Globus pallidus (tissue), 1 donor: ENCODE results near the gene CLCN2.
A peak's percentile ranks its signal among the peaks of the same experiment; 100 is the strongest.

Experiments used
- DNase-seq: peaks from one replicate; pipeline ENCODE4 v3.0.0-alpha.2; 2015; ENCODE audit warnings: low spot score

The CLCN2 gene

DNA sequence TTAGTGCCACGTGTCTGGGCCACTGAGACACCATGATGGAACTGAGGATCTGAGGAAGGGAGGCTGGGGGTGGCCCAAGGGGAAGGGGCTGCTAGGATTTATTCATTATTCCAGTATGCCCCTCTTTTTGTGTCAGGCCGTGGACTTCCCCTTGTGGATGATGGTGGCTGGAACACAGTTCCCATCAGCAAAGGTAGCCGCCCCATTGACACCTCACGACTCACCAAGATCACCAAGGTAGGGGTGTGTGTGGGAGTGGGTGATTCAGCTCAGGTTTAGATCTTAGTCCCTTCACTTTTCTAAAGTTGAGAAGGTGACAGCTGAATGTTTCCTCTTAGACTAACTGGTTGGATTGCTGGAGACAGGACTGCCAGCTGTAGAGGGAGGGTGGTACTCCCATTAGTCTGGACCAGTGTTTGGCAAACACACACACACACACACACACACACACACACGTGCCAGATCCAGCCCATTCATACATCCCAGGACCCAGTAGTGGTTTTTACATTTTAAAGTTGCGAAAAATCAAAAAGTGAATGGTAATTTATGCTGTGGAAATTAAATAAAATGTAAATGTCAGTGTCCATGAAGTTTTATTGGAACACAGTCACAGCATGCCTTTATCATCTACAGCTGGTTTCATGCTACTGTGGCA lies 35.6 kb downstream of the CLCN2 start:
- DNase-seq, result no peak

DNA sequence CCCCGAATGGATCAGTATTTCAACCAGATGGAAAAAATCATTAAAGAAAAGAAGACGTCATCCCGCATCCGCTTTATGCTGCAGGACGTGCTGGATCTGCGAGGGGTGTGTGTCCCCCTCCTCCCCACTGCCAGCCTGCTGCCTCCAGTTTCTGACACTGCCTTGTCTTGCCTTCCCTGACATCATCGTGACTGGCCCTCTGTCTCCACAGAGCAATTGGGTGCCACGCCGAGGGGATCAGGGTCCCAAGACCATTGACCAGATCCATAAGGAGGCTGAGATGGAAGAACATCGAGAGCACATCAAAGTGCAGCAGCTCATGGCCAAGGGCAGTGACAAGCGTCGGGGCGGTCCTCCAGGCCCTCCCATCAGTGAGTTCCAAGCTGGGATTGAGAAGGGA lies 36.1 kb downstream of the CLCN2 start:
- no peak for DNase-seq

DNA sequence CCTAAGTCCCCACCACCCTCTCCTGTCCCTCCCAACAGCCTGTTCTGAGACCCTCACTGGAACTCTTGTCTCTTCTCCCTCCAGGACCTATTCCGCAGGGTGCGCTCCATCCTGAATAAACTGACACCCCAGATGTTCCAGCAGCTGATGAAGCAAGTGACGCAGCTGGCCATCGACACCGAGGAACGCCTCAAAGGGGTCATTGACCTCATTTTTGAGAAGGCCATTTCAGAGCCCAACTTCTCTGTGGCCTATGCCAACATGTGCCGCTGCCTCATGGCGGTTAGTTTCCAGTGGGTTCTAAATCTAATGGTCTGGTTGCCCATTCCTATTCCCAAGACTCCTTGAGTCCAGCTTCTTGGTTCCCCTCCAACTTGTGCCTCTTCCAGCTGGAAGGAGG lies 37.7 kb downstream of the CLCN2 start:
- no peak for DNase-seq

DNA sequence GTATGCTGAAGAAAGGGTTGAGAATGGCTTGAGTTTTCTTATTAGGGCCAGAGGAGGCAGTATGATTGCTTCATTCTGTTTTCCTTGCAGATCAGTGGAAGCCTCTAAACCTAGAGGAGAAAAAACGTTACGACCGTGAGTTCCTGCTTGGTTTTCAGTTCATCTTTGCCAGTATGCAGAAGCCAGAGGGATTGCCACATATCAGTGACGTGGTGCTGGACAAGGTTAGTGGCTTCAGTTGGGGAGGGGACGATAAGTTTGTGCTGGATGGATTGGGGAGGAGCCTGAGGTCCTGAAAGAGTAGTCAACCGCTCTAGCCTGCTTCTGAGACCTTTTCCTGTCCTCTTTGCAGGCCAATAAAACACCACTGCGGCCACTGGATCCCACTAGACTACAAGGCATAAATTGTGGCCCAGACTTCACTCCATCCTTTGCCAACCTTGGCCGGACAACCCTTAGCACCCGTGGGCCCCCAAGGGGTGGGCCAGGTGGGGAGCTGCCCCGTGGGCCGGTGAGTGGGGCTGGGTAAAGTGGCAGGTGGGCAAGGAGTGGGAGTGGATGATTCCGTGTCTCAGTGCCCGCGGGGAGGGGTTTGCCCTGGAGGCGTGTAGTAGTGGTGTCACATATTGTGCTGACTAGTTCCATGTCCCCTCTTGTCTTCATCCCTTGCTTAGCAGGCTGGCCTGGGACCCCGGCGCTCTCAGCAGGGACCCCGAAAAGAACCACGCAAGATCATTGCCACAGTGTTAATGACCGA lies 38.5 kb downstream of the CLCN2 start:
- DNase-seq, result no peak

DNA sequence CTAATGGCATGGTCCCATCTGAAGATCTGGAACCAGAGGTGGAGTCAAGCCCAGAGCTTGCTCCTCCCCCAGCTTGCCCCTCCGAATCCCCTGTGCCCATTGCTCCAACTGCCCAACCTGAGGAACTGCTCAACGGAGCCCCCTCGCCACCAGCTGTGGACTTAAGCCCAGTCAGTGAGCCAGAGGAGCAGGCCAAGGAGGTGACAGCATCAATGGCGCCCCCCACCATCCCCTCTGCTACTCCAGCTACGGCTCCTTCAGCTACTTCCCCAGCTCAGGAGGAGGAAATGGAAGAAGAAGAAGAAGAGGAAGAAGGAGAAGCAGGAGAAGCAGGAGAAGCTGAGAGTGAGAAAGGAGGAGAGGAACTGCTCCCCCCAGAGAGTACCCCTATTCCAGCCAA lies 39.7 kb downstream of the CLCN2 start:
- DNase-seq, result no peak

DNA sequence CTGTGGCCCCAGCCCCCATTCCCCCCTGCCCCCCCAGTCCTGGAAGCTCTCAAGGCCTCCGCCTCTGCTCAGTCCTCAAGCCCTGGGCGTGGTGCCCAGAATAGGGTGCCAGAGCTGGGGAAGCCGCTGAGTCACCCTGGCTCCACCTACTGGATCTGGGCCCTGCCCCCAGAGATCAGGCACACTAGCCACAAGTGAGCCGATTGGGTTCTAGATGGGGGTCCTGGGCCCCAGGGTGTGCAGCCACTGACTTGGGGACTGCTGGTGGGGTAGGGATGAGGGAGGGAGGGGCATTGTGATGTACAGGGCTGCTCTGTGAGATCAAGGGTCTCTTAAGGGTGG lies 41.3 kb downstream of the CLCN2 start:
- peak; percentile 96 for DNase-seq

DNA sequence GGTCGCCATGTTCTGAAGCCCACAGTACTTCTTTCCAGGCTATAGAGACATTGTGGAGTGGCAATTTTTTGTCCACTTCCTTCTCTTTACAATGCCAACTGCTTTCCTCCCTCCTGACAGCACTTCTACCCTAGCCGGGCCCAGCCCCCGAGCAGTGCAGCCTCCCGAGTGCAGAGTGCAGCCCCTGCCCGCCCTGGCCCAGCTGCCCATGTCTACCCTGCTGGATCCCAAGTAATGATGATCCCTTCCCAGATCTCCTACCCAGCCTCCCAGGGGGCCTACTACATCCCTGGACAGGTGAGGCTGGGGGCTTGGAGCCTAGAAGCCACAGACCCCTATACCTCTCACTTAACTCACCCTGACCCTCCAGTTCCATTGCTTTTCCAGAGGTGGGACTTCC lies 44.2 kb downstream of the CLCN2 start:
- DNase-seq, result no peak

DNA sequence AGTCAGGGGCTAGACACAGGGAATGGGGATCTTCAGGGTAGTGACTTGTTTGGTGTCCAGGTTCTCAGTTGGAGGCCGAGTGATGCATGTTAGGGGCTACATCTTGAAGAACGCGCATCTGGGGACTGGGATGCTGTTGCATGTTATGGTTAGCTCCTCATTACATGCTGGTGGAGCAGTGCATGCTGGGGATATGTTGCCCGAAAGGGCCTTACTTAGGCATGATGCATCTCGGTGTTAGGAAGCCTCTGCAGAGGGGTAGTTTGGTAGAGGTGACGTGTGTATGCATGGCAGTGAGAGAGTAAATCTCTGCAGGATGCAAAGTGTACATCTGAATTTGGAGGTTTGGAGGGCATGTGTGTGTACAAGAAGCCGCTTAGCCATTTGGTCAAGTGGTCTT lies 44.6 kb downstream of the CLCN2 start:
- no peak for DNase-seq

DNA sequence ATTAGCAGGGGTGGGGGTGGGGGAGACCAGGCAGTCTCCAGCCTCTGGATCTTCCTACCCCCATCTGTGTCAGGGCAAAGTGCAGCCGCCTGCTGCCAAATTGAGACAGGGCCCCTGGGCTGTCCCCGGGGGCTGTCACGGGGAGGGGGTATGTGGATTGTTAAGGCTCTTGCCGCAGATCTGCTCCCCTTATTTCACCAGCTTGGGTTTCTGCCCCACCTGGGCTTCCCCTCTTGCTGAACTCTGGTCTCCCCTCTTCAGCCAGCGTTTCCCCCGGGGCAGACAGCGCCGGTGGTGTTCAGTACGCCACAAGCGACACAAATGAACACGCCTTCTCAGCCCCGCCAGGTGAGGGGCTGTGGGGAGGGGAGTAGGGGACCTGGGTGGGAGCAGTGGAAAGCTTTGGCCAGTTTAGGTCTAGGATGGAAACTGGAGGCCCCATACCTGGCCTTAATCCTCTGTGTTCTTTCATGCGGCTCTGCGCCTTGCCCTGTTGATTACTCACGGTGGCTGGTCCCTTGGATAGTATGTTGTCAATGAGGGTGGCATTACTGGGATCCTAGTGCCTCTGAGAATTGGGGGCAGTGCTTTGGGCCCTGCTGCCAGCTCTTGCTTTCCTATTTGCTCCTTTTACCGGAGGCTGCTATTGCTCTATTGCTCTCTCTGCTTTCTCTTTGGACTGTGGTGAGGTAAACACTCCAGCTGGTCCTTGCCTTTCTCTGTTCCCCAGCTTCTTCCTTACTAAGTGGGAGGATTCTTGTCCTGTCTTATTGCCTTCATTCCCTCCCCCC lies 45.3 kb downstream of the CLCN2 start:
- DNase-seq, result no peak

DNA sequence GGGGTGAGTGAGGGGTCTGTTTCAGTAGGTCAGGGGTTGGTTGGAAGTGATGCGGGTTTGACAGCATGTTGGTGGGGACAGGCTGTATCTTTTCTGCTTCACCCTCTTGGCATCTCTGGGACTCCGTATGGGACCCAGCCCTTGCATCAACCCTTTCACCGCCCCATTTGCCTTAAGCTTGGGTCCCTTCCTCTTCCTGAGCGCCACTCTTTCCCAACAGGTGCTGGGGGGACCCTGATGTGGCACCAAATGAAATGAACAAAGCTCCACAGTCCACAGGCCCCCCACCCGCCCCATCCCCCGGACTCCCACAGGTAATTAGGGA lies 45.9 kb downstream of the CLCN2 start:
- no peak for DNase-seq

DNA sequence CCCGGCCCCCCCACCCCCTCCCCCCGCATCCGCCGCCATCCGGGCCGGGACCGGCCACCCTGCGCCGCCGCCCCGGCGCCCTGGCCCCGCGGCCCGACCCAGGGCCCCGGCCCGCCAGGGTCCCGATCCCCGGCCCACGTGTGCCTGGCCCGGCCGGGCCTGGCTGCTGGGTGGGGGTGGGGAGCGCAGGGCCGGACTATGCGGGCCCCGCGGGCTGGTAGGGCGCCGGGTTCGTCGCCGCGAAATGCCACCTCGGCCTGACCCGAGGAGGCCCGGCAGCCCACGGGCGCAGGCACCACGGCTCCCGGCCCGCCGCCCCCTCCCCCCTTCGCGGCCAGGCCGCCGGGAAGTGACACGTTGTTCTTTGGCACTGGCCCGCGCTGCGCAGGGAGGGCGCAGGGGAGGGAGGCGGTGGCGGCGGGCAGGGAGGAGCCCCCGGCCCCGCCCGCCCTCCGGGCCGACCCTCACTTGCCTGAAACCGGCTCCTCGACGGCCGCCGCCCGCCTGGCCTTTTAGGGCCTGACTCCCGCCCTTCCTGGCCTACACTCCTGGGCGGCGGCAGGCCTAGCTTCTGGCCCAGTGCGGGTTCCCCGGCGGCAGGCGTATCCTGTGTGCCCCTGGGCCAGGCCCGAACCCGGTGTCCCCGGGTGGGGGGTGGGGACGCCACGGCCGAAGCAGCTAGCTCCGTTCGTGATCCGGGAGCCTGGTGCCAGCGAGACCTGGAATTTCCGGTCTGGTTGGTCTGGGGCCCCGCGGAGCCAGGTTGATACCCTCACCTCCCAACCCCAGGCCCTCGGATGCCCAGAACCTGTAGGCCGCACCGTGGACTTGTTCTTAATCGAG lies 46.5 kb downstream of the CLCN2 start:
- DNase-seq, result peak; percentile 59

DNA sequence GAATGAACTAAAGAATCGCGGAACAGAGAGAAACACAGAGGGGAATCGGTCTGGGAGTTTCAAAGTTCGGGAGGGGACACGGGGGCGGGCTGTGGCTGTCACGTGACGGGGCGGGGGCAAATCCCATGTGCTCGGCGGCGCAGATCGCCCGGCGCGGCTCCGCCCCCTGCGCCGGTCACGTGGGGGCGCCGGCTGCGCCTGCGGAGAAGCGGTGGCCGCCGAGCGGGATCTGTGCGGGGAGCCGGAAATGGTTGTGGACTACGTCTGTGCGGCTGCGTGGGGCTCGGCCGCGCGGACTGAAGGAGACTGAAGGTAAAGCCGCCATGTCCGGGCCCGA lies 47.1 kb downstream of the CLCN2 start, which contains the start of gene EIF4G1:
TSS of gene EIF4G1 (plus strand) at position 244 of the 337 bp plus-strand sequence. CDS start 1,191 bp downstream, outside the sequence.
- DNase-seq, result peak; percentile 89

DNA sequence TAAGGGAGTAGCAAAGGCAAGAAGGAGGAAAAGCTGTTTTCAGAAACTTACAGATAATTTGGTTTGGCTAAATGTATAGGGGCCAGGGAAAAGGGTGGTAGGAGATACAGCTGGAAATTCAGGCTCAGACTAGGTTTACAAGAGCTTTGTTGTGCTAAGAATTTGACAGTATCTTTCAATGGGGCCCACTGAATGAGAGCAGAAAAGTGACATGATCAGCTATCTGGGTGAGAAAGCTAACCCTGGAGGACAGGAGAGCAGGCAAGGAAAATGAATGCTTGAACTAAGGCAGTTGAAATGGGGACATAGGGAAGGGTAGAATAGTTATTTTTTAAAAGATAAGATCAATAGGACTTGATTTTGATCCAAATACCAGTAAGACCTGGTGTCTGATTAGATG lies 49.8 kb downstream of the CLCN2 start:
- no peak for DNase-seq

DNA sequence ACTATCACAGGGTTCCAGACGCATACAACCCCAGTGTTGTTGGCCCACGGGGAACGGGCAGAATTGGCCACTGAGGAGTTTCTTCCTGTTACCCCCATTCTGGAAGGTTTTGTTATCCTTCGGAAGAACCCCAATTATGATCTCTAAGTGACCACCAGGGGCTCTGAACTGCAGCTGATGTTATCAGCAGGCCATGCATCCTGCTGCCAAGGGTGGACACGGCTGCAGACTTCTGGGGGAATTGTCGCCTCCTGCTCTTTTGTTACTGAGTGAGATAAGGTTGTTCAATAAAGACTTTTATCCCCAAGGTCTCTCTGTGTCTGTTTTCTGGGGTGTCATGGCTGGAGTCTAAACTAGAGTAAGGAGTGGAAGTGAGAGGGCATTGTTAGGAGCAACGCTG lies 52.7 kb downstream of the CLCN2 start:
- no peak for DNase-seq

DNA sequence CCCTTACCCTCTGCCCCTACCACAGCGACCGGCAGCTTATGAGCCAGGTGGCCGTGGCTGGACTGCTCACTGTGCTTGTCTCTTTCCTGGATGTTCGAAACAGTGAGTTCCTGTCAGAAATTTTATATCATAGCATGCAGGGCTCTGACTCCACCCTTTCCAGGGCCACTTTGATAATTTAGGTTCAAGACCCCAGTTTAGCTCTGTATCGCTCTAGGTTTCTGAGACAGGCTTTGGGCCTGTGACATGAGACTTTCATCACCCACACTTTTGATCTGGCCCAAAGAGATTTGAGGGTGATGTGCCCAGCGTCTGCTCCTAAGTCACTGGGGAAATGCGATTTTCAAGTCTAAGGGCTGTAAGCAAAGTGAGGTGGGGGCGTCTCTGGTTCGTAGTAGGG lies 53.5 kb downstream of the CLCN2 start:
- DNase-seq, result no peak

DNA sequence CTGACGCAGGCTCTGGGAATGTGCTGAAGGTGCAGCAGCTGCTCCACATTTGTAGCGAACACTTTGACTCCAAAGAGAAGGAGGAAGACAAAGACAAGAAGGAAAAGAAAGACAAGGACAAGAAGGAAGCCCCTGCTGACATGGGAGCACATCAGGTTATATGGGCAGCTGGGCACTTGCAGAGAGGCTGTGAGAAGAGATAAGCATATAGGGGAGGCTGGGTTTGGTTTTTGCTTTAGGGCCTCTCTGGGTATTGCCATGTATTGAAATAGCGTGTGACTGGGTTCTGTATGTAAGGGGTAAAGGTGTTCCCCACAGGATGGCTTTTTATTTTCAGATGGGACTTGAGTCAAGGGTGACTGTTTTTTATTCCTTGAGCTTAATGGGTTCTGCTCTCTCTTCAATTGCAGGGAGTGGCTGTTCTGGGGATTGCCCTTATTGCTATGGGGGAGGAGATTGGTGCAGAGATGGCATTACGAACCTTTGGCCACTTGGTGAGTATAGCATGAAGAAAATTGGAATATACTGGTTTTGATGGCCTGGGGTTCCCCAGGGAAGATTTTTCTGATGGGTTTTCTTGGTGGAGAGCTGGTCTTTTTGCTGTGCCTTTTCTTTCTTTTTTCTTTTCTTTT lies 54.9 kb downstream of the CLCN2 start:
- no peak for DNase-seq

DNA sequence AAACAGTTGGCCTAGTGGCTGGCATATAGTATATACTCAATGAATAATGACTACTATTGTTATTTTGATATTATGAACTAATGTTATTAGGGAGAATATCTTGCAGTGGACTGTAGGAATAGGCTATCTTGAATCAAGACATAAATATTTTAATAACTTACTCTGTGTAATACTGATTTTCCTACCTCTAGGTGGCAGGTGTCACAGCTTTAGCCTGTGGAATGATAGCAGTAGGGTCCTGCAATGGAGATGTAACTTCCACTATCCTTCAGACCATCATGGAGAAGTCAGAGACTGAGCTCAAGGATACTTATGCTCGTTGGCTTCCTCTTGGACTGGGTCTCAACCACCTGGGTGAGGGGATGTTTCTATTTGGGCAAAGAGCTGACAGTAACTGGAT lies 55.8 kb downstream of the CLCN2 start:
- no peak for DNase-seq

DNA sequence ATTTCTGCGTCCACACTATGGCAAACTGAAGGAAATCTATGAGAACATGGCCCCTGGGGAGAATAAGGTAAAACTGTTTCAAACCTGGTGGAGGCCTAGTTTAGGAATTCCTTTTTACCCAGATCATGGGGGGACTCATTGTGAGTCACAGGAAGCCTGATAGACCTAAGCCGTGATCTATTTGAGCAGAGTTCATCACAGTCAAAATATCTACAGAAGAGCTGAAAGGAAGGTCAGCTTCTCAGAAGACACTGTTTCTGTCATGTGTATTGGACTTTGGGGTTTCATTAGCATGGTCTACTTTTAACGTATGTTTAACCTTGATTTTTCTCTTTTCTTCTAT lies 61.1 kb downstream of the CLCN2 start:
- DNase-seq, result no peak

DNA sequence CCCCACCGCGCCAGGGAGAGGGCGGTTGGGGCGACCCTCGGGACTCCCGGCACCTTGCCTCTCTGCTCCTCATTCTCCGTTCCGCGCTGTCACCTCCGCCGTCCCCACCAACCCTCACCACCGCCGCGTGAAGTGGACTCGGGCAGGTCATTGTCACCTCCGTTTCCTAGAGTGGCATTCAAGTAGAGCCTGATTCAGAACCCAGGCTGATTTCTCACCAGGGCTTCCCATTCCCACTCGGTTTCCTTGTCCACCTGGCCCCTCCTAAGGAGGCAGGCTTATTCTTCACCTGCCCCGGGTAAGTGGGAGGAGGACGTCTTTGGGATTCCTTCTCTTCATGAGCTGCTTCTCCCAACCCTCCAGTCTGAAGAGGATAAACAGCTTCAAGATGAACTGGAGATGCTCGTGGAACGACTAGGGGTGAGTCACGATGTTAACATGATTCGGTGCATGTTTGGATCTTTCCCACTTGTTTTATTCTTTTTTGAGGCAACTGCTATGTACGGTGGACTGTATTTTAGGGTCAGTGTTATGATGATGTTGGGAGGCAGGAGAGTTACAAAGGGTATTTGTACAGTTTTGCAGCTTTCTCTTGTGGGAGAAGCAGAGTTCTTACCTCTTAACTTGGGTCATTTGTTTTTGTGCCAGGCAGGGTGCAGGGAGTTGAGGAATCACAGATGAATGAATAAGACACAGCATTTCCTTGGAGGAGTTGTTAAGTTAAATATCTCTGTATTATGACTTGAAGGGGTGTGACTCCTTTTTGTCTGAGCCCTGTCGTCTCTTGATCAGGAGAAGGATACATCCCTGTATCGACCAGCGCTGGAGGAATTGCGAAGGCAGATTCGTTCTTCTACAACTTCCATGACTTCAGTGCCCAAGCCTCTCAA lies 61.7 kb downstream of the CLCN2 start:
- DNase-seq, result no peak

DNA sequence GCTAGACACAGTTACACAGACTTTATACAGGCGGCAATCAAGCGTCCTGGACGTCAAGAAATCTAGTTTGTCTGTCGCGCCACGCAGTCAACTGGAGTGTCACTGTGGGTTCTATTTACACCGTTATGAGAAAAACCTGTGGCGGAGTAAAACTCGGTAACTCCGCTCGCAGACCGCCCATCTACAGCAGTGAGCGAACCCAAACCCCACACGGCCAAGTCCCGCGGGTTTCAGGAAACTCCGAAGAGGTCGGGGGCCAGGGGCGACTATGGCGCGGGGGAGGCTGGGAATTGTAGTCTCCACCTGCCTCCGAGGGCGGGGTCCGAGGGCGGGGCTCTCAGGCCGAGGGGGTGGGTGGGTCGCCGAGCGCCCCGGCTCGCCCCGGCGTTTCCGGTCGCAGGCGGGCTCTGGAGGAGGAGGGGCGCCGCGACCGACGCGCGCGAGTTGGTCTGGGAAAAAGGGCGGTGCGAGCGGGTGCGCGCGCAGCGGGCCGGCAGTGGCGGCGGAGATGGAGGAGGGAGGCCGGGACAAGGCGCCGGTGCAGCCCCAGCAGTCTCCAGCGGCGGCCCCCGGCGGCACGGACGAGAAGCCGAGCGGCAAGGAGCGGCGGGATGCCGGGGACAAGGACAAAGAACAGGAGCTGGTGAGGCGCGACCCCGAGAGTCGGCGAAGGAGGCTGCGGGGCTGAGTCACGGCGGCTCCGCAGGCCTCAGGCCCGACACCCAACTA lies 62.5 kb downstream of the CLCN2 start, which contains the start of gene PSMD2:
TSS of gene PSMD2 (plus strand) at position 483 of the 729 bp plus-strand sequence. CDS start at position 509, 26 bp downstream.
- DNase-seq, result peak; percentile 95
